ENCODE data around the gene ANXA11. TPM values are rescaled to one million over a fixed set of nuclear protein-coding genes. Genes with fewer than 3 reads are reported as not detected.
"Not testable (repeated sequence)": the region's sequence is repeated elsewhere in the genome, so short reads cannot be mapped to it uniquely, and the experiment has no call there.

The ANXA11 gene
- total RNA-seq, 3 donors from 2014 or later, result 252 to 424 (median 367) TPM

GRCh38 chr10:80202934-80203834 lies 2.2 kb downstream of the ANXA11 start:
- Histone ChIP-seq H3K4me3 (no peak overlapping the region), H3K36me3 (ENCODE audit: low read depth) (peaks cover 4% of the 10 kb centered on the region), H3K9me3 (no peaks in the 10 kb centered on the region), H3K4me1 (ENCODE audit: low read depth) (peaks cover 68% of the 10 kb centered on the region)
- DNase-seq, result peak; percentile 71 to 77 (median 71)
- TF ChIP-seq, protein P1, sequence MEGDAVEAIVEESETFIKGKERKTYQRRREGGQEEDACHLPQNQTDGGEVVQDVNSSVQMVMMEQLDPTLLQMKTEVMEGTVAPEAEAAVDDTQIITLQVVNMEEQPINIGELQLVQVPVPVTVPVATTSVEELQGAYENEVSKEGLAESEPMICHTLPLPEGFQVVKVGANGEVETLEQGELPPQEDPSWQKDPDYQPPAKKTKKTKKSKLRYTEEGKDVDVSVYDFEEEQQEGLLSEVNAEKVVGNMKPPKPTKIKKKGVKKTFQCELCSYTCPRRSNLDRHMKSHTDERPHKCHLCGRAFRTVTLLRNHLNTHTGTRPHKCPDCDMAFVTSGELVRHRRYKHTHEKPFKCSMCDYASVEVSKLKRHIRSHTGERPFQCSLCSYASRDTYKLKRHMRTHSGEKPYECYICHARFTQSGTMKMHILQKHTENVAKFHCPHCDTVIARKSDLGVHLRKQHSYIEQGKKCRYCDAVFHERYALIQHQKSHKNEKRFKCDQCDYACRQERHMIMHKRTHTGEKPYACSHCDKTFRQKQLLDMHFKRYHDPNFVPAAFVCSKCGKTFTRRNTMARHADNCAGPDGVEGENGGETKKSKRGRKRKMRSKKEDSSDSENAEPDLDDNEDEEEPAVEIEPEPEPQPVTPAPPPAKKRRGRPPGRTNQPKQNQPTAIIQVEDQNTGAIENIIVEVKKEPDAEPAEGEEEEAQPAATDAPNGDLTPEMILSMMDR (IDR thresholded peaks at IDR 0.05), result no peak
- intact Hi-C loops (cut with DNase I, micrococcal nuclease), result loop anchor here (10.0 kb wide), 1 partner anchor 48 kb away; no protein-coding TSS in a partner anchor
- ATAC-seq, result peak; percentile 23

DNA sequence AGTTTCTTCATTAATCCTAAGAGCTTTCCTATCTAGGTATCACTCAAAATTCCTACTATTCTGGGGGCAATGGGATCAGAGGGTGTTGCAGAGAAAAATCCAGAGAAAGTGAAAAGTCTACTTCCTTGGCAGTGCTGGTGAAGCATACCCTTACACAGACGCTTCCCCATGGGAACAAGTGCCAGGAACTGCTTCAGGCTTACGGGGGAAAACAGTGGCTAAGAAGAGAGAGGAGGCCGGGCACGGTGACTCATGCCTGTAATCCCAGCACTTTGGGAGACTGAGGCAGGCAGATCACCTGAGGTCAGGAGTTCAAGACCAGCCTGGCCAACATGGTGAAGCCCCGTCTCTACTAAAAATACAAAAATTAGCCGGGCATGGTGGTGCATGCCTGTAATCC lies 2.8 kb downstream of the ANXA11 start:
- intact Hi-C loops (cut with DNase I, micrococcal nuclease), result loop anchor here (10.0 kb wide), 1 partner anchor 48 kb away; no protein-coding TSS in a partner anchor

DNA sequence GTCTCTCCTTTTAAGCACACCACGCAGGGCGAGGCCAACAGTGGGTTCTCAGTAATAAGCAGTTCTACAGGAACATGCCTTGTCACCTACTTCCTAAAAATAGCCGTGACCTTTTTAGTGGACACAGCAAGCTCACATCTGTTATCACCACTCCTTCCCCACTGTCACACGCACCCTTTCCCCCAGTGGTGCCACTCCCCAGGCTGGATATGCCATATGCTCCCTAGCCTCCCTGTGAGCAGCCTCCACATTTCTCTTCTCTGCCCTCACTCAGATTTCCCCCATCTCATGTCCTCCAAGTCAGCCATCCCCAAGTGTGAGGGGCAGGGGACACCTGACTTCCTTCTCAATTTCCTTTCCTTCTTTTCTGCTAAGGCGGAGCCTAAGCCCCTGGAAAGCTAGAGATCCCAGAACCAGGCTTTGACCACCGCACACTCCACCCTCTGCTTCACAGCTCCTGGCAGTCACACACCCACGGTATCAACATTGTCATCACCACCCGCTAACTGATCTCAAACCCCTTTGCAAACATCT lies 3.7 kb downstream of the ANXA11 start:
- TF ChIP-seq, protein P1 (IDR thresholded peaks at IDR 0.05), result no peak

More for the DNA sequence above, 2.8 kb downstream of the ANXA11 start:
- not testable (repeated sequence) for H3K9me3 ChIP-seq; DNase-seq; H3K36me3 ChIP-seq (ENCODE audit: low read depth); H3K4me3 ChIP-seq; ATAC-seq
- H3K4me1 ChIP-seq (ENCODE audit: low read depth), result peaks cover 73% of the 10 kb centered on the region

GRCh38 chr10:80200687-80201086 lies 4.7 kb downstream of the ANXA11 start:
- no peak for ATAC-seq
- intact Hi-C loops (cut with DNase I, micrococcal nuclease), result loop anchor here (10.0 kb wide), 1 partner anchor 46 kb away; no protein-coding TSS in a partner anchor
- DNase-seq, result no peak
- no peak overlapping the region for H3K4me3 ChIP-seq
- H3K4me1 ChIP-seq (ENCODE audit: low read depth), result peaks cover 83% of the 10 kb centered on the region
- H3K9me3 ChIP-seq, result no peaks in the 10 kb centered on the region
- H3K36me3 ChIP-seq (ENCODE audit: low read depth), result peaks cover 4% of the 10 kb centered on the region
- TF ChIP-seq, protein P1 (IDR thresholded peaks at IDR 0.05), result no peak

More for the DNA sequence above, 3.7 kb downstream of the ANXA11 start:
- no peak overlapping the region for H3K4me3 ChIP-seq
- DNase-seq (no peak), ATAC-seq (peak; percentile 4)
- no peaks in the 10 kb centered on the region for H3K9me3 ChIP-seq
- H3K36me3 ChIP-seq (ENCODE audit: low read depth), result peaks cover 4% of the 10 kb centered on the region
- intact Hi-C loops (cut with DNase I, micrococcal nuclease), result loop anchor here (10.0 kb wide), 1 partner anchor 47 kb away; no protein-coding TSS in a partner anchor
- H3K4me1 ChIP-seq (ENCODE audit: low read depth), result peaks cover 82% of the 10 kb centered on the region

GRCh38 chr10:80200259-80200658 lies 5.1 kb downstream of the ANXA11 start:
- intact Hi-C loops (cut with DNase I, micrococcal nuclease), result loop anchor here (10.0 kb wide), 1 partner anchor 45 kb away; no protein-coding TSS in a partner anchor
- H3K36me3 ChIP-seq (ENCODE audit: low read depth), result no peaks in the 10 kb centered on the region
- H3K4me3 ChIP-seq, result no peak overlapping the region
- peaks cover 86% of the 10 kb centered on the region for H3K4me1 ChIP-seq (ENCODE audit: low read depth)
- TF ChIP-seq, protein P1 (IDR thresholded peaks at IDR 0.05), result no peak
- DNase-seq, result no peak
- no peaks in the 10 kb centered on the region for H3K9me3 ChIP-seq
- ATAC-seq, result no peak

DNA sequence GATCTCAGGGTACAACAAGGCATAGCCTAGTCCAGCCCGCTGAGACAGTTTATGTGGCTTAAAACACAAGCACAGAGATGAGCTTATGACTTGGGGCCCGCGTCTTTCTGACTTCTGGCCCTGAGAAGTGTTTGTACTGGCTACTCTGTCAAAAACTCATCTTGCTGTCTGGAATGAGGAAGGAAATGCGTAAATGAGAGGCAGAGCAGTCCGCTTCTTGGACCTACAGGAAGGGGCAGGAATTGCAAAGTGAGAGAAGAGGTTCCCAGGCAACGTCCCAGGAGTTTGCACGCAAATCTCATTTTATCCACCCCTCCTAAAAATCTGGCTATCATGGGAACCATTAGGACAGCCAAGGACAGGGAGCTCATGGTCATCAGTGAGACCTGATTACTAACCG lies 5.5 kb downstream of the ANXA11 start:
- H3K9me3 ChIP-seq, result no peaks in the 10 kb centered on the region
- intact Hi-C loops (cut with DNase I, micrococcal nuclease), result loop anchor here (10.0 kb wide), 1 partner anchor 45 kb away; no protein-coding TSS in a partner anchor
- H3K4me1 ChIP-seq (ENCODE audit: low read depth), result peaks cover 91% of the 10 kb centered on the region
- no peaks in the 10 kb centered on the region for H3K36me3 ChIP-seq (ENCODE audit: low read depth)
- ATAC-seq (no peak), DNase-seq (peak in 1 of 3 donors; percentile 56)
- H3K4me3 ChIP-seq, result no peak overlapping the region
- TF ChIP-seq, protein P1 (IDR thresholded peaks at IDR 0.05), result no peak

Measured in mucosa of descending colon (tissue), 3 donors.